NCI-H1417 treated with DMSO at 0.1 percent for 48 hours (cell line): ENCODE results near the gene CDH6.

ENCODE experiments used
- DNase-seq: peaks from one replicate; lab custom pipeline; 2025; lab: John Stamatoyannopoulos, UW

Gene CDH6

GRCh38 chr5:31251032-31251431 lies 57.5 kb downstream of the CDH6 start:
- no peak for DNase-seq

DNA sequence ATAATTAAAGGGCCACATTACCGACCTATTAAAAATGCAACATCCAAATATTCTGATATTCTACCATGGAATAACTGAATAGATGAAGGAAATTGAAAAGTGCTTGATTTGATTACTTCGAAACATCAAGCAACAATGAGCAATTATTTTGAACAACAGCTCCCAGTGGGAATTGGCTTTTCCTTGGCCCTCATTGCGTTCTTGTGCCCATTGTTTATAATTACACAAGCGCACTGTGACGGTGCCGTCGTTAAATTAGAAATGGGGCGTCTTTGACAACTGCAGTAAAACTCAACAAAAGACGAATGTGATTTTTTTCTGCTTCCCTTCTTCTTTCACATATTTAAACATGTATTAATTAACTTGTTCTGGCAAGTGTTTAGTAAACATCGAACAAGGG lies 61.6 kb downstream of the CDH6 start:
- DNase-seq = no peak

DNA sequence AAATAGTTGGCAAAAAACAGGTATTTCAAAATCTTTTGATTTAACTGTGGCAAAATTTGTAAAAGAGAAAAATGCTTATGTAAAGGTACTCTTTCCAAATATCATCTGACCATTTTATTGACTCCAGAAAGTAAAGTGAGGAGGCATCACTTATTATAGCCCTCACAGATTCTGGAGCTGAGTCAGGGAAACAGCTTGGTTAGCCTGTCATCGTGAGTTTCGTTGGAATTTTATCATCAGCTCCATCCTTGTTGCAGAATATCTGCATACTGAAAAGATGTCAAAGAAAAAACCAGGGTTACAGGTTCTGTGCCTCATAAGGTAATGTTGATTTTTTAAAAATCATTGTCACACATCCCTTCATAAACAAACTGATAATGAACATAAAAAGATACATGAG lies 74.8 kb downstream of the CDH6 start:
- no peak for DNase-seq

GRCh38 chr5:31268686-31269085 lies 75.2 kb downstream of the CDH6 start:
- no peak for DNase-seq

- DNase-seq = no peak
Measured at GRCh38 chr5:31269259-31269658, 75.8 kb downstream of the CDH6 start.

- DNase-seq = no peak
Measured at GRCh38 chr5:31270396-31270795, 76.9 kb downstream of the CDH6 start.

GRCh38 chr5:31271567-31271966 lies 78.1 kb downstream of the CDH6 start:
- no peak for DNase-seq

DNA sequence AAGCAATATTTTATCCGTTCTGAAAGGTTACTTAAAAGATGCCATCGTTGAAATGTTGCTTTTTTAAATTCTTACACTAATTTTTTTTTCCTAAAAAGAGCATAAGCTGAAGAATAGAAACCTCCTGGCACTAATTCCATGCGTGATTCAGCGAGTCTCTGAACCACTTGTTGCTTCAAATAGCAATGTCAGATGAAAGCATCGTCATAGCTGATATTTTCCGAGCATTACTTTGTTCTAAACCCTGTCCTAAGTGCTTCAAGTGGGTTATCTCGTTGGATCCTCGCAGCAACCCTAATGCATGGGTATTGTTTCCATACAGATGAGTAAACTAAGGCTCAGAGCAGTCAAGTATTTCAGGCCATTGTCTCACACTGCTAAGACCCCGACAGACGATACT lies 79.7 kb downstream of the CDH6 start:
- no peak for DNase-seq

DNA sequence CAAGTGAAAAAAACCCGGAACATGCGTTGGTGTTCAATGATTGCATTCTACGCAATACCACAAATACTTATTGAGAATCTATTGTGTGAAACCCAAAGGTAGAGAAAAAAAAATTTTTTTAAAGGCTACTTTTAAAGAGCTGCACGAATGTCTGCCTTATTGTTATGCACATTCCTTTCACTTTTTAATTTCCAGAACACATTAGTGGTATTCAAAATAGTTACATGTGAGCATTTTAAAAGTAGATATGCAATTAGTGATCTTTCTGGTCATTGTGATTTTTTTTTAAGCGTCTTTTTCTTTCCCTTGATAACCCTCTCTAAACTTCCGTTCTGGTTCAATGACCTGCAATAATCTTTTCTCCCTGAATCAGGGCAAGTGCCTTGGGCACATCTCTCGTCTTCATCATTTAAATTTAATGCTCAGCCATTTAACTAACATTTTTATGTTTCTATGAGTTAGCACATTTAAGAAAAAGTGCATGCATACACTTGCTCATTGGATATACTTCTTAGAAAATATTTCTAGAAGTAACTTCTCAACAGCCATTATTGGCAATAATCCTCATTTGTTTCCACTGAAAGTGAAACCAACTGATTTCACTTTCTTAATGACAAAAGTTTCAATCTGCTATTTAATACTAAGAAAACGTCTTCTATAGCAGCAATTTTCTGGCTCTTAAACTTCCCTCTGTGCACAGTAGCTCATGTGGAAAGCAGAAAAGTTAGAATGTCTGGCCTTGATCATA lies 80.3 kb downstream of the CDH6 start:
- no peak for DNase-seq

- no peak for DNase-seq
Measured at GRCh38 chr5:31280210-31280609, 86.7 kb downstream of the CDH6 start.

- DNase-seq = no peak
Measured at GRCh38 chr5:31283326-31283725, 89.8 kb downstream of the CDH6 start.

DNA sequence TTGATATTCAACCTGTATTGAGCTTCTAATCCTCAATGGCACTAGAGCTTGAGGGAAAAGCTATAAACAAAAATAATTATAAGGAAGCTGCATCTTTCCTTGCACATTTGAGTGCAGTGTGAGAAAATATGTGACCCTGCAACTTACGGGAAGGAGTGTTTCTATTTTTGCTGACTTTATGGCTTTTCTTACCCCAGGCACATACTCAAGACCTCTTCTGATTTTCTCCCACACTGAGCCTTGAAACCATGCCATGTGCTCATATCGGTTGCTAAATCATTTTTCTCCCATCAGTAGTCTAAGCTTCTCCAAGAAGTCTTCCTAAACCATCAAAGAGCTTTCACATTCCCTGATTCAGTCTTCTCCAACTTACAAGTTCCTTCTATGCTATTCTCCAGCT lies 91.5 kb downstream of the CDH6 start:
- DNase-seq = no peak

GRCh38 chr5:31287985-31288384 lies 94.5 kb downstream of the CDH6 start:
- DNase-seq = no peak

DNA sequence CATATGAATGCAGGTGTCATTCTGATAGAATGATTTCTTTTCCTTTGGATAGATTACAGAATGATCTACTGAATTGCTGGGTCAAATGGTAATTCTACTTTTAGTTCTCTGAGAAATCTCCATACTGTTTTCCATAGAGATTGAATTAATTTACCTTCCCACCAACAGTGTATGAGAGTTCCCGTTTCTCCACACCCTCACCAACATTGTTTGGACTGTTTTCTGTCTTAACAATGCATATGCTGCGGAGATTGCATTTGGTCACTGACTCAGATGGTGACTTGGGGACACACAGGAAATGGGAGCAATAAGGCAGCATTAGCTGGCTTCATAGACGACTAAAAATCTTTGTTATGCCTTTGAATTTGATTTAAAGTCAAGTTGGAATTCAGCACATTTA lies 95.9 kb downstream of the CDH6 start:
- no peak for DNase-seq

DNA sequence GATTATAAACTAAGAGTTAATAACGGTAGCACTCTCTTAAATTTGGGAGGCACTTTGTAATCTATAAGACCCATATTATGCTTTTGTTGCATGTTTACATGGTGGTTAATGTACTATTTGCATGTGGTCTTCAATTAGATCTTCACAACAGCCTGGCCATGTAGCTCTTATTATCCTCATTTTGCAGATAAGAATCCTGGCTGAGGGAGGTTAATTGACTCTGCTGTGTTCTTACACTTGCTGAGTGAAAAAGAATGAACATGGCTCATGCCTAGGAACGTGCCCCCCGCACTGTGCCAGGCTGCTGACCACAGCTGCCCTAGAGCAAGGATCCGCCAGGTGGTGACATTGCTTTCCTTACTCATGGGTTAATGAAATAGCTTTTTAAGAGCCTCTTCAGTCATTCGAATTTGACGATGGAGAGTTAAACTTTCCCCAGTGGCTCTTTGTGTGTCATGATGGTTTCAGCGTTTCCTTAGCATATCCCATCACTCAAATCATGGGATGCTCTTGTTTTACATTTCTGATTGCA lies 97.9 kb downstream of the CDH6 start:
- DNase-seq = no peak

- DNase-seq = no peak
Measured at GRCh38 chr5:31300501-31300900, 107.0 kb downstream of the CDH6 start.

DNA sequence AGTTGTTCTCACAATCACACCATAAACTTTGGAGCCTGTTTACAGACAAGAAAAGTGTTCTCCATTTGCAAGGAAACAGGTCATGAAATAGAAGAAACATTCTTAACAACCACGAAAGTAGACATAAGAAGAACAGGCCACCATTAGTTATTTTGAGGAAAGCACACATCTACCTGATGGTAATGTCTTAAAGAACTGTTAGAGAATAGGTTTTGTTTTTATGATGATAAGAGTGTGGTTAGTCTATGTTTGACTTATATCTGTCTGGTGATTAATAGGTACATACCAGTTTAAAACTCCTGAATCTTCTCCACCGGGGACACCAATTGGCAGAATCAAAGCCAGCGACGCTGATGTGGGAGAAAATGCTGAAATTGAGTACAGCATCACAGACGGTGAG lies 108.3 kb downstream of the CDH6 start:
- DNase-seq = no peak

DNA sequence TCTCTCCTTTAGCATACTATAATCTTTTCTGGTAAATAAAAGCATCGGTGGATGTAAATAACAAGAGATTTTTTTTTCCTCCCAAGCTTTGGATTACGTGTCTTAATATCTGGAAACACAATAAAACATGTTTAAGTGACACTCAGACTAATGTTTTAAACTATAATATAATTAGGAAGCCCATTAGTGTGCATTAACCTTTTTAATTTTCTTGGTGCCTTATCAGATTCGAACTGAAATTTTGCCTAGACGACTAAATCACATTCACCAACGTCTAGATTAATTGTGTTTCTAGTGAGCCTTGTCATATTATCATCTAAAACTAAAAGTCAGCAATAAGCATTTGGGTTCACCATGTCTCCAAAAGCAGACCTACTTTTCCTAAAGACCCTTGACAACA lies 110.2 kb downstream of the CDH6 start:
- no peak for DNase-seq

DNA sequence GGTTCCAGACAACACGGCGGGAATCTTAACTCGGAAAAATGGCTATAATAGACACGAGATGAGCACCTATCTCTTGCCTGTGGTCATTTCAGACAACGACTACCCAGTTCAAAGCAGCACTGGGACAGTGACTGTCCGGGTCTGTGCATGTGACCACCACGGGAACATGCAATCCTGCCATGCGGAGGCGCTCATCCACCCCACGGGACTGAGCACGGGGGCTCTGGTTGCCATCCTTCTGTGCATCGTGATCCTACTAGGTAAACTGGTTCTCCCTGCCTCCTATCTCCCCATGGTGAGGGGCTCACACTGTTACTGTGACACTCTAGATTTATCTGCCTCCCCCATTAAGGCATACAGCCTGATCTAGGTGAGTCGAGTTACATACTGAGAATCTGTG lies 124.2 kb downstream of the CDH6 start:
- no peak for DNase-seq

DNA sequence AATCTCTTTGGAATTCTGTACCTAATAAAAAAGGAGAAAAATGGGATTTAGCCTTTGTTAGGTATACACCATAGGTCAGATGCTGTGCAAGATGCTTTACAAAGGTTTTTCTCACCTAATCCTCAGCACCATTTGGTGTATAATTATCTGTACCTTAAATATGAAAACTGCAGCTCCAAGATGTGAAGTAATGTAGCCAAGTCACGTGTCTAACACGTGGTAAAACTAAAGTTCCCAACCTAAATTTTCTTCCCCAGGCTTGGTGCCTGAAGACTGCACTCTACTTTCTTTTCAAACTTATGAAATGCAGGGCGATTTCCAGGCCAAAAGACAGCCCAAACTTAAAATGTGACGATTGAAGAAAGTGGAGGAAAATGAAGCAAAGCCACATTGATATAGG lies 125.8 kb downstream of the CDH6 start:
- no peak for DNase-seq

GRCh38 chr5:31322946-31323345 lies 129.5 kb downstream of the CDH6 start:
- no peak for DNase-seq

GRCh38 chr5:31324842-31325241 lies 131.4 kb downstream of the CDH6 start:
- DNase-seq = no peak

DNA sequence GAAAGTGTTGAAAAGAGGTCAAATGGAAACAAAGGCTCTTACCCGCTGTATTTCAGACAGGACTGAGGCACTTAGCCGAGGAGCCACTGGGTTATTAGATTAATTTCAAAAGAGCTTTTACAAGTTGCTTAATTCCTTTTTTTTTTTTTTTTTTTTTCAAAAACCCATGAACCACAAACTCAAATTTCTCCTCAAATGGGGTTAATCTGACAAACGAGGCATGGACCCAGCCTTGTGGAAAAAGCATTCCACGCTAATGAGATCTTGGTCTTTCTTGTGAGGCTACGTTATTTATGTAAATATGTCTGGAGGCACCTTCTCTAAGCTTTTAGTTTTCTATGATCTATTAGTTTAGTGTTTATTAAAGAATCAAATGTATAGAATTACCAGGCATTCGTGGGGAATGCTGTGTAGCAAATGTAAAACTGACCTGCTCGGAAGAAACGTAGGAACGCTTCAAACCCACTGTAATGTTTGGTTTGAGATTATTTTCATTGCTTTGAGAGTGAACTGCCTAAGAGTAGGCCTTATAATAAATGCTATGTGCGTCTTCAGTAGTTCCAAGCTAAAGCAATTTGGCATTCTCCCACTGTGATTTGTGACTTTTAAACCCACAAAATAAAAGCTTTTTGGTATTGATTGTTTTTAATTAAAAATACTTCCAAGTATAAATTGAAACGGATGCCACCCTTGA lies 134.7 kb downstream of the CDH6 start:
- no peak for DNase-seq

DNA sequence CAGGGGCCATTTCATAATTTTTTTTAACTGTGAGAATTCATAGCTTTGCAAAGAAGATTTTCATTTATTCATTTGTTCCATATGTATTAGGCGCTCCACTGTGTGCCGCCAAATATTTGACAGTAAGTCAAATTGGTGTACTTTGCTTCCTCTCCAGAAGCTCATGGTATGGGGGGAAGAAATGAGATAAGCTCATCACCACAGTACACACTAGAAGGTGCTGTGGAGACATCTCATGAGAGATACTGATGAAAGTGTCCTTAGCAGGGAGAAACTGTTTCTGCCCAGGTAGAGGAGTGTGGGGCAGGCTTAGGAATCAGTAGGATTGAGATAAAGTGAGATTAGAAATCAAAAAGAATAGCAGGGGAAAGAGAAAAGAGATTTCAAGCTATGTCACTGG lies 136.2 kb downstream of the CDH6 start:
- no peak for DNase-seq
